ENCODE measurements around the gene MIPOL1.

DNA sequence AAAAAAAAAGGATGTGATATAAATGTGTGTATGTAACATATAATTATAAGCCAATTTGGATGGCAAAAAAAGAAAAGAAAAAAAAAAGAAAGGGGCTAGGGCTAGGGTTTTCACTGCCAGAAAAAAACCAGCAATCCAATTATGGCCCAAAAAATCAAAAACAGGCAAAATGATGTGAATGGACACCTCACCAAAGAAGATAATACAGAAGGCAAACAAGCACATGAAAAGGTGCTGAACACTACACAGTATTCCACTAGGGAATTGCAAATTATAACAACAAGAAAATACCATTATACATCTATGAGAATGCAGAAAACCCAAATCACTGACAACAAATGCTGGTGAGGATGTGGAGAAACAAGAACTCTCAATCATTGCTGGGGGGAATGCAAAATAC is 12.1 kb upstream of the MIPOL1 start:
- no peak for TF ChIP-seq POLR2A (IDR thresholded peaks at IDR 0.05)
- TF ChIP-seq, protein P1, sequence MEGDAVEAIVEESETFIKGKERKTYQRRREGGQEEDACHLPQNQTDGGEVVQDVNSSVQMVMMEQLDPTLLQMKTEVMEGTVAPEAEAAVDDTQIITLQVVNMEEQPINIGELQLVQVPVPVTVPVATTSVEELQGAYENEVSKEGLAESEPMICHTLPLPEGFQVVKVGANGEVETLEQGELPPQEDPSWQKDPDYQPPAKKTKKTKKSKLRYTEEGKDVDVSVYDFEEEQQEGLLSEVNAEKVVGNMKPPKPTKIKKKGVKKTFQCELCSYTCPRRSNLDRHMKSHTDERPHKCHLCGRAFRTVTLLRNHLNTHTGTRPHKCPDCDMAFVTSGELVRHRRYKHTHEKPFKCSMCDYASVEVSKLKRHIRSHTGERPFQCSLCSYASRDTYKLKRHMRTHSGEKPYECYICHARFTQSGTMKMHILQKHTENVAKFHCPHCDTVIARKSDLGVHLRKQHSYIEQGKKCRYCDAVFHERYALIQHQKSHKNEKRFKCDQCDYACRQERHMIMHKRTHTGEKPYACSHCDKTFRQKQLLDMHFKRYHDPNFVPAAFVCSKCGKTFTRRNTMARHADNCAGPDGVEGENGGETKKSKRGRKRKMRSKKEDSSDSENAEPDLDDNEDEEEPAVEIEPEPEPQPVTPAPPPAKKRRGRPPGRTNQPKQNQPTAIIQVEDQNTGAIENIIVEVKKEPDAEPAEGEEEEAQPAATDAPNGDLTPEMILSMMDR (IDR thresholded peaks at IDR 0.05), result no peak
